Gastroesophageal sphincter (tissue), 4 donors: ENCODE measurements around the gene ELP2. TPM values are rescaled to one million over a fixed set of nuclear protein-coding genes. Genes with fewer than 3 reads are reported as not detected.

Experiments used
- ATAC-seq: fragments of 150-250 bp; one replicate; pipeline ENCODE4 v1.9.1; 2016; ENCODE audit warnings: mild to moderate bottlenecking, moderate library complexity
- H3K27ac ChIP-seq, 4 donors: fragments of 200-600 bp; sonication (generic) in 3 of 4; 1 replicate in 3 of 4; 2 replicates in 1 of 4; pipeline ENCODE4 v1.5.1; 2016 to 2019
- H3K27me3 ChIP-seq: fragments of 200-600 bp; sonication (generic); one replicate; pipeline ENCODE4 v1.5.1; 2019
- H3K36me3 ChIP-seq, 2 donors: fragments of 200-600 bp; sonication (generic); one replicate each; pipeline ENCODE4 v1.5.1; 2019; ENCODE audit warnings: control low read depth in 1 of 2
- H3K4me1 ChIP-seq, 3 donors: fragments of 200-600 bp; sonication (generic); 1 replicate in 2 of 3; 2 replicates in 1 of 3; pipeline ENCODE4 v1.5.1; 2016 to 2019; ENCODE audit warnings: control low read depth in 2 of 3
- H3K4me3 ChIP-seq, 2 donors: fragments of 200-600 bp; sonication (generic); one replicate each; pipeline ENCODE4 v1.5.1; 2019; ENCODE audit warnings: mild to moderate bottlenecking in 1 of 2, moderate library complexity in 1 of 2
- H3K9me3 ChIP-seq, 3 donors: fragments of 200-600 bp; sonication (generic); one replicate each; pipeline ENCODE4 v1.5.1; 2017 to 2019; ENCODE audit warnings: control low read depth in 2 of 3
- EP300 ChIP-seq: sonication (generic); formaldehyde crosslinking; IDR thresholded peaks from one replicate; pipeline ENCODE4 v1.6.1; 2017; ENCODE audit warnings: antibody characterized with exemption, mild to moderate bottlenecking
- POLR2A ChIP-seq, 2 donors: fragments of 450-650 bp; IDR thresholded peaks; one replicate each; pipeline ENCODE4 v1.6.1; 2017; ENCODE audit warnings: antibody characterized with exemption in 2 of 2, mild to moderate bottlenecking in 2 of 2, moderate library complexity in 1 of 2
- POLR2AphosphoS5 ChIP-seq: sonication (generic); formaldehyde crosslinking; IDR thresholded peaks from one replicate; pipeline ENCODE4 v1.6.1; 2017; ENCODE audit warnings: antibody characterized with exemption
- WGBS, 2 donors: methylation state at CpG; one replicate each; pipeline ENCODE4 v1.1.5; 2018; ENCODE audit warnings: low coverage in 1 of 2; 5-methylcytosine and 5-hydroxymethylcytosine counted together
- total RNA-seq, 4 donors: library from RNA; depleted of rRNA; stranded (reverse); fragments of >200 nt; gene quantifications; one replicate each; pipeline ENCODE4 v1.1.0, GENCODE V29; 2016
- TF ChIP-seq, protein P1 (sequence below), 4 experiments: fragments of 200-600 bp in 2 of 4; fragments of 450-650 bp in 2 of 4; sonication (generic) in 1 of 4; IDR thresholded peaks; one replicate each; pipeline ENCODE4 v1.5.1; 2017 to 2019; ENCODE audit warnings: antibody characterized with exemption in 4 of 4, mild to moderate bottlenecking in 2 of 4, moderate library complexity in 2 of 4

ELP2 gene
- total RNA-seq, 4 donors from 2014 or later, result 35.6 to 74.1 (median 65.1) TPM

DNA sequence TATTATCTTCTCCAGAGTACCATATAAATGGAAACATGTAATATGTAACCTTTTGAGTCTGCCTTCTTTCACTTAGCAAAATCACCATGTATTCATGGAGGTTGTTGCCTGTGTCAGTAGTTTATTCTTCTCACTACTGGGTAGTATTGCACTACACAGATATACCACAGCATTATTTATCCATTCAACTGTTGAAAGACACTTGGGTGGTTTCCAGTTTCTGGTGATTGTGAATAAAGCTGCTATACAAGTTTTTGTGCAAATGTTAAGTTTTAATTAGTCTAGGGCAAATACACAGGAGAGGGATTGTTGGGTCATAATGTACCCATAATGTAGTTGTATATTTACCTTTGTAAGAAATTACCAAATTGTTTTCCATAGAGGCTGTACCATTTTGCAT, 32.7 kb upstream of the ELP2 start:
- Histone ChIP-seq H3K4me1 (no peaks in the 10 kb centered on the region), H3K27me3 (peaks cover 5% of the 10 kb centered on the region), H3K9me3 (peaks cover 0 to 3% (median 0%) of the 10 kb centered on the region in 3 donors), H3K27ac (no peak overlapping the region), H3K36me3 (no peaks in the 10 kb centered on the region), H3K4me3 (no peak overlapping the region)
- no peak for TF ChIP-seq EP300
- TF ChIP-seq POLR2AphosphoS5, result no peak
- TF ChIP-seq, protein P1, sequence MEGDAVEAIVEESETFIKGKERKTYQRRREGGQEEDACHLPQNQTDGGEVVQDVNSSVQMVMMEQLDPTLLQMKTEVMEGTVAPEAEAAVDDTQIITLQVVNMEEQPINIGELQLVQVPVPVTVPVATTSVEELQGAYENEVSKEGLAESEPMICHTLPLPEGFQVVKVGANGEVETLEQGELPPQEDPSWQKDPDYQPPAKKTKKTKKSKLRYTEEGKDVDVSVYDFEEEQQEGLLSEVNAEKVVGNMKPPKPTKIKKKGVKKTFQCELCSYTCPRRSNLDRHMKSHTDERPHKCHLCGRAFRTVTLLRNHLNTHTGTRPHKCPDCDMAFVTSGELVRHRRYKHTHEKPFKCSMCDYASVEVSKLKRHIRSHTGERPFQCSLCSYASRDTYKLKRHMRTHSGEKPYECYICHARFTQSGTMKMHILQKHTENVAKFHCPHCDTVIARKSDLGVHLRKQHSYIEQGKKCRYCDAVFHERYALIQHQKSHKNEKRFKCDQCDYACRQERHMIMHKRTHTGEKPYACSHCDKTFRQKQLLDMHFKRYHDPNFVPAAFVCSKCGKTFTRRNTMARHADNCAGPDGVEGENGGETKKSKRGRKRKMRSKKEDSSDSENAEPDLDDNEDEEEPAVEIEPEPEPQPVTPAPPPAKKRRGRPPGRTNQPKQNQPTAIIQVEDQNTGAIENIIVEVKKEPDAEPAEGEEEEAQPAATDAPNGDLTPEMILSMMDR (IDR thresholded peaks at IDR 0.05), result no peak
- ATAC-seq, result no peak

DNA sequence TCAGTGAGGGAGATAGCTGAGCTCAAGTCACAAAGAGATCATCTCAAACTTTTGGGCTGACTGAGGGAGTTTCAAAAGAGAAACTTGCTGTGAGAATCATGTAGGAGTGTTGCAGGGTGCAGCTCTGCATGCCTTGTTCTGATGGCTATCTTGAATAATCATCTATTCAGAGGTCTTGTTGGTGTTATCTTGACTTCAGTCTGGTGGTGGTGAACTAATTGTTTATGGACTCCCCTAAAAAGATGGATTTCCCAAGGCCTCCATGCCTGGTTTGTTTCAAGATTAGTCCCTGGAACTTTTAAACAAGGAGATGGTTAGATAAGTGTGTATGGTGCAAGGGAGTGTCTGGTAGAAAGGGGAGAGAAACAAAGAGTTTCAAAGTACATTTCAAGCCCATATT, 30.4 kb upstream of the ELP2 start:
- Histone ChIP-seq H3K27ac (no peak overlapping the region), H3K36me3 (no peaks in the 10 kb centered on the region), H3K27me3 (peaks cover 10% of the 10 kb centered on the region), H3K4me3 (no peak overlapping the region), H3K4me1 (no peaks in the 10 kb centered on the region), H3K9me3 (peaks cover 0 to 10% (median 0%) of the 10 kb centered on the region in 3 donors)
- no peak for ATAC-seq
- TF ChIP-seq POLR2A (IDR thresholded peaks at IDR 0.05) (no peak), POLR2AphosphoS5 (no peak), EP300 (no peak)
- TF ChIP-seq, protein P1 (IDR thresholded peaks at IDR 0.05), result no peak

DNA sequence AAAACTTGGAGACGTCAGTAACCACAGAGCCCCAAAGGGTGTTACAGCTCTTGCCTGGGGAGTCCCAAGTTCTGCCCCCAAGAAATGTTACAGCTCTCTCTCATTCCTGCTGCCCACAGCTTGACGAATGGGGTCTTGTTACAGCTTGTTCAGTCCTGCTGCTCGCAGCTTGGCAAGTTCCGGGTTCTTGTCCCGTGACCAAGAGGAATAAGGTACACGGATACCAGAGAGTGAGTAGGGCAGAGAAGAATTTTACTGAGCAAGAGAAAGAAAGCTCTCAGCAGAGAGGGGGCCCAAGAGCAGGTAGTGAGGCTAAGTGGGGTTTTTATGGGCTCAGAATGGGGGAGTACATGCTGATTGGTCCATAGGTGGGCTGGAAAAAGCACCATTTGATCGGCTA, 27.8 kb upstream of the ELP2 start:
- 87 to 100% methylated on average over 3 to 5 of the region's 7 CpGs for WGBS, 2 donors
- ATAC-seq, result no peak
- TF ChIP-seq EP300 (no peak), POLR2A (IDR thresholded peaks at IDR 0.05) (no peak), POLR2AphosphoS5 (no peak)
- TF ChIP-seq, protein P1 (IDR thresholded peaks at IDR 0.05), result no peak

DNA sequence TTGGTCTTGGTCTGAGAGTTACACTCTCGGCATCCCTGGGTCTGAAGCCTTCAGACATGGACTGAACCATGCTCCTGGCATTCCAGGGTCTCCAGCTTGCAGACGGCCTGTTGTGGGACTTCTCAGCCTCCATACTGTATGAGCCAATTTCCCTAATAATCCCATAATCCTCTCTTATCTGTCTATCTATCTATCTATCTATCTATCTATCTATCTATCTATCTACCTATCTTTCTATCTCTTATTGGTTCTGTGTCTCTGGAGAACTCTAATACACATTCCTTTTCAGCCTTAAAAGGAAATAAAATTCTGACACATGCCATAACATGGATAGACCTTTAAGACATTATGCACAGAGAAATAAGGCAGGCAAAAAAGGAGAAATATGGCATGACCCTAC, 24.9 kb upstream of the ELP2 start:
- 80 to 100% methylated on average over 2 of the region's 2 CpGs for WGBS, 2 donors
- peaks cover 0 to 14% of the 10 kb centered on the region in 2 donors for H3K36me3 ChIP-seq
- ATAC-seq, result no peak
- no peak for TF ChIP-seq POLR2A (IDR thresholded peaks at IDR 0.05)
- no peak for TF ChIP-seq POLR2AphosphoS5
- TF ChIP-seq EP300, result no peak
- TF ChIP-seq, protein P1 (IDR thresholded peaks at IDR 0.05), result no peak
- H3K27me3 ChIP-seq, result peaks cover 10% of the 10 kb centered on the region
- H3K4me3 ChIP-seq, result no peak overlapping the region
- peaks cover 0 to 10% (median 0%) of the 10 kb centered on the region in 3 donors for H3K9me3 ChIP-seq
- no peak overlapping the region for H3K27ac ChIP-seq
- H3K4me1 ChIP-seq, result no peaks in the 10 kb centered on the region

More for the DNA sequence above, 27.8 kb upstream of the ELP2 start:
- no peaks in the 10 kb centered on the region for H3K4me1 ChIP-seq
- H3K9me3 ChIP-seq, result peaks cover 0 to 10% (median 0%) of the 10 kb centered on the region in 3 donors
- no peak overlapping the region for H3K27ac ChIP-seq
- H3K36me3 ChIP-seq, result no peaks in the 10 kb centered on the region
- H3K27me3 ChIP-seq, result peaks cover 10% of the 10 kb centered on the region
- no peak overlapping the region for H3K4me3 ChIP-seq

DNA sequence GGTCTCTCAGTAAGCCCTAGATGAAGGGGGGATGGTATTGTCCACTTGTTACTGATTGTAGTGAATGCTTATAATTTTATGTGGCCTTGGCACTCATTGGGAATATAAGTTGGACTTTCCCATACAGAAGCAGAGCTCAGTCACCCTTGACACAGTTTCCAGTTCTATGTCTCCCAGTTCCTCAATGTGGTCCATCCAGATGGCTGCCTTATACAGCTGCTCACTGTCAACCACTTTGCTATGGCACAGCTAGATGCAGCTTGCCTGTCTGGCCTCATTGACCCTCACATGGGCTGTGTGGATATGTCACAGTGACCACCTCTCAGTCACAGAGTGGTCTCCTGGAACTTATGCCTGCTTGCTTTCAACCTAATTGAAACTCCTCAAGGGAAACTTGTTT, 22.2 kb upstream of the ELP2 start:
- no peaks in the 10 kb centered on the region for H3K4me1 ChIP-seq
- H3K9me3 ChIP-seq, result peaks cover 0 to 2% (median 0%) of the 10 kb centered on the region in 3 donors
- TF ChIP-seq POLR2A (IDR thresholded peaks at IDR 0.05) (no peak), POLR2AphosphoS5 (no peak), EP300 (no peak)
- TF ChIP-seq, protein P1 (IDR thresholded peaks at IDR 0.05), result no peak
- H3K4me3 ChIP-seq, result no peak overlapping the region
- no peak overlapping the region for H3K27ac ChIP-seq
- ATAC-seq, result no peak
- H3K36me3 ChIP-seq, result peaks cover 0 to 42% of the 10 kb centered on the region in 2 donors
- H3K27me3 ChIP-seq, result peaks cover under 1% of the 10 kb centered on the region
